NB4 (cell line): Measurements from ENCODE around the gene GTPBP2.

ENCODE experiments used
- DNase-seq: peaks from one replicate; pipeline ENCODE4 v3.0.0; 2010; ENCODE audit warnings: low read depth
- H3K4me3 ChIP-seq: one replicate; pipeline ENCODE4 v1.5.1; 2011; ENCODE audit warnings: mild to moderate bottlenecking, low read depth, low read length, moderate library complexity
- CTCF ChIP-seq: IDR thresholded peaks from one replicate; pipeline ENCODE4 v1.5.1; 2012; ENCODE audit warnings: low read depth, low read length
- MAX ChIP-seq: IDR thresholded peaks from 2 replicates; pipeline ENCODE4 v1.6.1; 2011; ENCODE audit warnings: low read depth, low read length
- MYC ChIP-seq: IDR thresholded peaks from 2 replicates; pipeline ENCODE4 v1.6.1; 2011; ENCODE audit warnings: low read depth, low read length
- POLR2A ChIP-seq: IDR thresholded peaks from 2 replicates; pipeline ENCODE4 v1.6.1; 2011; ENCODE audit warnings: mild to moderate bottlenecking; ENCODE audit not compliant: insufficient read length; ENCODE audit errors: extremely low read depth

Gene GTPBP2

GRCh38 chr6:43673444-43674084 is 44.5 kb upstream of the GTPBP2 start:
- no peak for TF ChIP-seq POLR2A
- no peak for TF ChIP-seq MAX
- TF ChIP-seq CTCF, result no peak
- TF ChIP-seq MYC, result no peak
- H3K4me3 ChIP-seq, result no peak overlapping the region
- DNase-seq, result no peak

GRCh38 chr6:43671801-43672690 is 43.0 kb upstream of the GTPBP2 start:
- no peak overlapping the region for H3K4me3 ChIP-seq
- no peak for DNase-seq

GRCh38 chr6:43671011-43671800 is 42.1 kb upstream of the GTPBP2 start:
- H3K4me3 ChIP-seq, result no peak overlapping the region
- TF ChIP-seq POLR2A (no peak), MYC (no peak)
- no peak for DNase-seq

More at GRCh38 chr6:43671801-43672690, 43.0 kb upstream of the GTPBP2 start:
- no peak for TF ChIP-seq CTCF
- TF ChIP-seq MAX, result no peak
- no peak for TF ChIP-seq MYC
- no peak for TF ChIP-seq POLR2A

GRCh38 chr6:43670623-43670986 is 41.5 kb upstream of the GTPBP2 start:
- TF ChIP-seq POLR2A (no peak), MAX (no peak), CTCF (no peak), MYC (no peak)
- DNase-seq, result no peak
- no peak overlapping the region for H3K4me3 ChIP-seq

- TF ChIP-seq POLR2A (no peak), MYC (no peak), MAX (no peak)
- H3K4me3 ChIP-seq, result no peak overlapping the region
- DNase-seq, result peak; percentile 80
Observed at GRCh38 chr6:43669922-43670622, 41.0 kb upstream of the GTPBP2 start.

GRCh38 chr6:43669050-43669921 is 40.2 kb upstream of the GTPBP2 start:
- no peak overlapping the region for H3K4me3 ChIP-seq
- TF ChIP-seq POLR2A, result no peak
- TF ChIP-seq MYC, result no peak
- TF ChIP-seq MAX, result no peak
- TF ChIP-seq CTCF, result no peak
- no peak for DNase-seq
